ENCODE measurements around the gene EPHB2. TPM values are rescaled to one million over a fixed set of nuclear protein-coding genes. Genes with fewer than 3 reads are reported as not detected.

Gene EPHB2
- total RNA-seq, 4 donors from 2014 or later: 0.32 to 4.0 (median 1.7) TPM

- Histone ChIP-seq H3K9me3 (no peaks in the 10 kb centered on the region), H3K36me3 (no peaks in the 10 kb centered on the region), H3K27ac (no peak overlapping the region), H3K4me1 (no peaks in the 10 kb centered on the region), H3K27me3 (peaks cover 40% of the 10 kb centered on the region), H3K4me3 (no peak overlapping the region)
- TF ChIP-seq EP300 (IDR thresholded peaks at IDR 0.05) (no peak), POLR2AphosphoS5 (IDR thresholded peaks at IDR 0.05) (no peak), CTCF (IDR thresholded peaks at IDR 0.05) (no peak), POLR2A (IDR thresholded peaks at IDR 0.05) (no peak)
- 85% methylated on average over 17 of the region's 37 CpGs for WGBS
- DNase-seq (ENCODE audit: low spot score in 2 of 2): no peak
Measured at GRCh38 chr1:22676916-22677583, 33.6 kb upstream of the EPHB2 start.

GRCh38 chr1:22677931-22678896 lies 32.4 kb upstream of the EPHB2 start:
- TF ChIP-seq CTCF (IDR thresholded peaks at IDR 0.05) (no peak), EP300 (IDR thresholded peaks at IDR 0.05) (no peak), POLR2AphosphoS5 (IDR thresholded peaks at IDR 0.05) (no peak), POLR2A (IDR thresholded peaks at IDR 0.05) (no peak)
- DNase-seq (ENCODE audit: low spot score in 2 of 2): no peak
- no peak overlapping the region for H3K27ac ChIP-seq
- 72% methylated on average over 11 of the region's 13 CpGs for WGBS
- no peak overlapping the region for H3K4me3 ChIP-seq
- no peaks in the 10 kb centered on the region for H3K36me3 ChIP-seq
- no peaks in the 10 kb centered on the region for H3K4me1 ChIP-seq
- peaks cover 36% of the 10 kb centered on the region for H3K27me3 ChIP-seq
- no peaks in the 10 kb centered on the region for H3K9me3 ChIP-seq

- DNase-seq (ENCODE audit: low spot score in 2 of 2): no peak
- WGBS: 52% methylated on average over 9 of the region's 9 CpGs
- no peak for TF ChIP-seq EP300 (IDR thresholded peaks at IDR 0.05)
- no peak for TF ChIP-seq POLR2AphosphoS5 (IDR thresholded peaks at IDR 0.05)
- TF ChIP-seq CTCF (IDR thresholded peaks at IDR 0.05): no peak
- no peak for TF ChIP-seq POLR2A (IDR thresholded peaks at IDR 0.05)
- Histone ChIP-seq H3K27ac (no peak overlapping the region), H3K27me3 (peaks cover 23% of the 10 kb centered on the region), H3K4me3 (no peak overlapping the region), H3K9me3 (no peaks in the 10 kb centered on the region), H3K4me1 (no peaks in the 10 kb centered on the region), H3K36me3 (no peaks in the 10 kb centered on the region)
Measured at GRCh38 chr1:22680726-22681125, 29.9 kb upstream of the EPHB2 start.

GRCh38 chr1:22681556-22682276 lies 28.9 kb upstream of the EPHB2 start:
- no peaks in the 10 kb centered on the region for H3K36me3 ChIP-seq
- no peak overlapping the region for H3K27ac ChIP-seq
- H3K27me3 ChIP-seq: peaks cover 20% of the 10 kb centered on the region
- DNase-seq (ENCODE audit: low spot score in 2 of 2): no peak
- 62% methylated on average over 14 of the region's 15 CpGs for WGBS
- no peak overlapping the region for H3K4me3 ChIP-seq
- TF ChIP-seq CTCF (IDR thresholded peaks at IDR 0.05) (no peak), POLR2A (IDR thresholded peaks at IDR 0.05) (no peak), EP300 (IDR thresholded peaks at IDR 0.05) (no peak), POLR2AphosphoS5 (IDR thresholded peaks at IDR 0.05) (no peak)
- no peaks in the 10 kb centered on the region for H3K9me3 ChIP-seq
- no peaks in the 10 kb centered on the region for H3K4me1 ChIP-seq

Data from suprapubic skin (tissue), 4 donors.